Esophagus squamous epithelium (tissue), 4 donors: ENCODE data around the gene SYT6.

Experiments used
- POLR2A ChIP-seq, 4 donors: fragments of 450-650 bp; IDR thresholded peaks; one replicate each; pipeline ENCODE4 v1.6.1; 2017; ENCODE audit warnings: antibody characterized with exemption in 4 of 4, mild to moderate bottlenecking in 4 of 4, moderate library complexity in 3 of 4
- TF ChIP-seq, protein P1 (sequence below), 6 experiments: fragments of 450-650 bp in 4 of 6; fragments of 200-600 bp in 2 of 6; sonication (generic) in 2 of 6; IDR thresholded peaks; one replicate each; pipeline ENCODE4 v1.5.1; 2016 to 2019; ENCODE audit warnings: antibody characterized with exemption in 6 of 6, mild to moderate bottlenecking in 4 of 6, moderate library complexity in 4 of 6

DNA sequence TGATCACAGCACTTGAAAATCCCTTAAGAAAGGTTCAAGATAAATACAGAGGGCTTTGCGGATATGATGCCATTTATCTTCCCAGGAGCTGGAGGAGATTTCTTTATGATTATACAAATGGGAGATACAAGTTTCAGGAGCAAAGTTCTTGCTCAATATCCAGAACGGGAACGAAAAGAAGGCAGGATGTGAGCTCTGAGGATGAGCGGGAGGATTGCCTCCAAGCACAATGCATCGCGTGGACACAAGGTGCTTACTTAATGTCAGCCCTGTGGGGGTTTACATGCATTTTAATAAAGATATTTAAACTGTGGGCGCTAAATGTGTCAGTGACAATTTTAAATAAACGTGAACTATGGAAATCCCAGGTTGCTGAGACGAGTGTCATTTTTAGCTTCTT is 59.0 kb downstream of the SYT6 start:
- TF ChIP-seq, protein P1, sequence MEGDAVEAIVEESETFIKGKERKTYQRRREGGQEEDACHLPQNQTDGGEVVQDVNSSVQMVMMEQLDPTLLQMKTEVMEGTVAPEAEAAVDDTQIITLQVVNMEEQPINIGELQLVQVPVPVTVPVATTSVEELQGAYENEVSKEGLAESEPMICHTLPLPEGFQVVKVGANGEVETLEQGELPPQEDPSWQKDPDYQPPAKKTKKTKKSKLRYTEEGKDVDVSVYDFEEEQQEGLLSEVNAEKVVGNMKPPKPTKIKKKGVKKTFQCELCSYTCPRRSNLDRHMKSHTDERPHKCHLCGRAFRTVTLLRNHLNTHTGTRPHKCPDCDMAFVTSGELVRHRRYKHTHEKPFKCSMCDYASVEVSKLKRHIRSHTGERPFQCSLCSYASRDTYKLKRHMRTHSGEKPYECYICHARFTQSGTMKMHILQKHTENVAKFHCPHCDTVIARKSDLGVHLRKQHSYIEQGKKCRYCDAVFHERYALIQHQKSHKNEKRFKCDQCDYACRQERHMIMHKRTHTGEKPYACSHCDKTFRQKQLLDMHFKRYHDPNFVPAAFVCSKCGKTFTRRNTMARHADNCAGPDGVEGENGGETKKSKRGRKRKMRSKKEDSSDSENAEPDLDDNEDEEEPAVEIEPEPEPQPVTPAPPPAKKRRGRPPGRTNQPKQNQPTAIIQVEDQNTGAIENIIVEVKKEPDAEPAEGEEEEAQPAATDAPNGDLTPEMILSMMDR (IDR thresholded peaks at IDR 0.05) = no peak
- TF ChIP-seq POLR2A (IDR thresholded peaks at IDR 0.05) = no peak
